Measurements from ENCODE around the gene CRYM.
"Not testable (repeated sequence)": the region's sequence is repeated elsewhere in the genome, so short reads cannot be mapped to it uniquely, and the experiment has no call there.

CRYM gene

GRCh38 chr16:21277927-21278706 lies at the start of gene CRYM:
CRYM (minus strand) TSS chr16:21278290; CDS start chr16:21278251, 39 bp downstream.
- peak; percentile 77 for DNase-seq

GRCh38 chr16:21327046-21327445 lies 49.0 kb upstream of the CRYM start:
- DNase-seq, result no peak

DNA sequence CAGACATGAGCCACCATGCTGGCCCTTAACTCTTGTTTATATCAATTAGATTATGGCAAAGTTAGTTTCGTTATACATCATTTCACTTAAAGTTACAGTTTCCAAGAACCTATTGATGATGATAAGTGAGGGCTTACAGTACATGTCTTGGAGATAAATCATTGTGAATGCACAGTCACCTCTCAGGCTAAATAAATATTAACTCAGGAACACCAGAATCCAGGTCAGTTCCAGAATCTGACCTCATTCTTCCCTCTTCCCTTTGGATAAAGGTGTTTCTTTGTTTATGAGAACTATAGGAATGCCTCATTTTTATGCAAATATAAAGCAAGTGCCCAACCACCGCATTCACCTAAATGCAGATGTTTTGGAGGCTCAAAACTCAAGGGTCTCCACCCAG lies 48.4 kb upstream of the CRYM start:
- DNase-seq, result no peak

GRCh38 chr16:21324267-21324666 lies 46.2 kb upstream of the CRYM start:
- DNase-seq, result no peak

DNA sequence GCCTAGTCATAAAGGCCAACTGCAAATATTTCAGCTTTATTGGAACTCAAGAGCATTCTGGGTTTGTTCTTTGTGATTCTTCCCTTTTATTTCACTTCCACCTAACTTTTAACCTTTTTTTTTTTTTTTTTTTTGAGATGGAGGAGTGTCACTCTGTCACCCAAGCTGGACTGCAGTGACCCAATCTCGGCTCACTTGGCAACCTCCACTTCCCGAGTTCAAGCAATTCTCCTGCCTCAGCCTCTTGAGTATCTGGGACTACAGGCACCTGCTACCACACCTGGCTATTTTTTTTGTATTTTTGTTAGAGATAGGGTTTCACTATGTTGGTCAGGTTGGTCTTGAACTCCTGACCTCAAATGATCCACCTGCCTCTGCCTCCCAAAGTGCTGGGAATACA lies 44.2 kb upstream of the CRYM start:
- not testable (repeated sequence) for DNase-seq

GRCh38 chr16:21321736-21322135 lies 43.6 kb upstream of the CRYM start:
- no peak for DNase-seq

DNA sequence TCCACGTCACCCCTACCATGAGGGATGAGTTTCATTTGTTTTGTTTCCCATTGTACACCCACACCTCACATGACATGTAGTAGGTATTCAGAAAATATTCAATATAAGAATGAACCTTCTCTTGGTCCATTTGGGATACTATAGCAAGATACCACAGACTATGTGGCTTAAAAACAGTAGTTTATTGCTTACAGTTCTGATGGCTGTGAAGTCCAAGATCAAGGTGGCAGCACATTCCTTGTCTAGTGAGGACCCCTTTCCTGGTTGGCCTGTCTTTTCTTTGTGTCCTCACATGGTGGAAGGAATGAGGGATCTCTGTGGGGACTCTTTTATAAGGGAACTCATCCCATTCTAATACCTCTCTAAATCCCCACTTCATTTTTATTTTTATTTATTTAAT lies 36.2 kb upstream of the CRYM start:
- no peak for DNase-seq

DNA sequence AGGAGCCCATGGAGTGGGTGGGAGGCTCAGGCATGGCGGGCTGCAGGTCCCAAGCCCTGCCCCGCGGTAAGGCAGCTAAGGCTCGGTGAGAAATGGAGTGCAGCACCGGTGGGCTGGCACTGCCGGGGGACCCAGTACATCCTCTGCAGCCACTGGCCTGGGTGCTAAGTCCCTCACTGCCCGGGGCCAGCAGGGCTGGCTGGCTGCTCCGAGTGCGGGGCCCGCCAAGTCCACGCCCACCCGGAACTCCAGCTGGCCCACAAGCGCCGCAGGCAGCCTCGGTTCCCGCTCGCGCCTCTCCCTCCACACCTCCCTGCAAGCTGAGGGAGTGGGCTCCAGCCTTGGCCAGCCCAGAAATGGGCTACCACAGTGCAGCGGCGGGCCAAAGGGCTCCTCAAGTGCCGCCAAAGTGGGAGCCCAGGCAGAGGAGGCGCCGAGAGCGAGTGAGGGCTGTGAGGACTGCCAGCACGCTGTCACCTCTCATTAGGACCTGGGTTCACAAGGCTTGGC lies 34.8 kb upstream of the CRYM start:
- DNase-seq, result not testable (repeated sequence)

- not testable (repeated sequence) for DNase-seq
These were observed 34.0 kb upstream of the CRYM start for GRCh38 chr16:21312046-21312445.

DNA sequence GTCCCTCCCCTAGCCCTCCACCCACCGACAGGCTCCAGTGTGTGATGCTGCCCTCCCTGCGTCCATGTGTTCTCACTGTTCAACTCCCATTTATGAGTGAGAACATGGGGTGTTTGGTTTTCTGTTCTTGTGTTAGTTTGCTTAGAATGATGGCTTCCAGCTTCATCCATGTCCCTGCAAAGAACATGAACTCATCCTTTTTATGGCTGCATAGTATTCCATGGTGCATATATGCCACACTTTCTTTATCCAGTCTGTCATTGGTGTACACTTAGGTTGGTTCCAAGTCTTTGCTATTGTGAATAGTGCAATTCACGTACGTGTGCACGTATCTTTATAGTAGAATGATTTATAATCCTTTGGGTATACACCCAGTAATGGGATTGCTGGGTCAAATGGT lies 28.6 kb upstream of the CRYM start:
- DNase-seq, result not testable (repeated sequence)

GRCh38 chr16:21302898-21303528 lies 24.9 kb upstream of the CRYM start:
- no peak for DNase-seq

DNA sequence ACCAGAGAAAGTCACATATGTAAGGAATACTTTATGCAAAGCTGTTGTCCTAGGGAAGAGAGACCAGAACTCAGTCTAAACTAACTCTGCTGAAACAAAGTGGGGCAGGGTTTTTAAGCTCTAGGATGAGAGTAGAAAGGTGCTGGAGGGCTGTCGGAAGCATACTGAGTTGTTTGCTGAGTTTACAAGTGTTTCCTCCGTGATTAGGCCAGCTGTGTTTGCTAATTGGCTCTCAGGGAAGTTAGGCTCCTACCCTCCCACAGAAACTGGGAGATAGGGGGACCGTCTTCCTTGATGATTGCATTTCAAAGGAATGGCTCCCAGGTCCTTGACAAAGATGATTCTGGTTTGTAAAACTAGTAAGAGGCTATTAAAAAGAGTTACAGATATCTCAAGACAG lies 24.4 kb upstream of the CRYM start:
- DNase-seq, result no peak

GRCh38 chr16:21301895-21302291 lies 23.8 kb upstream of the CRYM start:
- DNase-seq, result no peak

DNA sequence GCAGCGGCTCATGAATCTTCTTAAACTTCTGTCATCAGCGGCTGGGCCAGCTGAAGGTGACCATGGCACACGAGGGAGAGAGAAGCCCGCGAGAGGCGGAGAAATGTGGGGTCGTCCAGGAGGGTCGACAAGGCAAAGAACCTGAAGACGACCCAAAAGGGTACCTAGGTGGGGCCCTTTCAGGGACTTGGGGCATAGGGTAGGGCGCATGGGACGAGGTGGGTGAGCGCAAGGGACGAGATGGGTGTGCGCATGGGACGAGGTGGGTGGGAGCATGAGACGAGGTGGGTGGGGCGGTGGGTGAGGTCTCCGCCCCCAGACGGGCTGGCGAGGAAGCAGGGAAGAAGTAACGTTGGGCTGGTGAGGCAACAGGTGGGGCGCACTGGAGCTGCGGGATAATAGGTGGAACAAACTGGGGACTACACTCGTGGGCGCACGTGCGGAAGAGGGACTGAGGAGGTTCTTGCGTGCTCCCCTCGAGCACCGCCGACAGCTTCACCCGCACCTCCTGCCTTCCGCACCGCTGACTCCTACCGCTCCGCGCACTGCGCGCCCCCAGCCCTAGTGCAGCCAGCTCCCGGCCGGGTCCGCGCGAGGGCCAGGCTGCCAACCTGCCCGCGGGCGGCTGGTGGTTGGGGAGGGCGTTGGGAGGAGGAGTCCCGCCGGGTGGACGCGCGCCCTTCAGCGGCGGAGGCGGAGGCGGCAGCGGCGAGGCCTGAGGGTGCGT lies 23.2 kb upstream of the CRYM start:
- DNase-seq, result peak; percentile 73

- DNase-seq, result peak; percentile 75
These were observed 22.4 kb upstream of the CRYM start for GRCh38 chr16:21300309-21301167.

DNA sequence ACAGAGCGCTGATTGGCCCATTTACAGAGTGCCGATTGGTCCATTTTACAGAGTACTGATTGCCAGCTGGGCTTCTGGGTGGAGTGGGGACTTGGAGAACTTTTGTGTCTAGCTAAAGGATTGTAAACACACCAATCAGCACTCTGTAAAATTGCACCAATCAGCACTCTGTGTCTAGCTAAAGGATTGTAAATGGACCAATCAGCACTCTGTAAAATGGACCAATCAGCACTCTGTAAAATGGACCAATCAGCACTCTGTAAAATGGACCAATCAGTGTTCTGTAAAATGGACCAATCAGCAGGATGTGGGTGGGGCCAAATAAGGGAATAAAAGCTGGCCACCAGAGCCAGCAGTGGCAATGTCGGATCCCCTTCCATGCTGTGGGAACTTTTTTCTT lies 11.7 kb upstream of the CRYM start:
- DNase-seq, result not testable (repeated sequence)

DNA sequence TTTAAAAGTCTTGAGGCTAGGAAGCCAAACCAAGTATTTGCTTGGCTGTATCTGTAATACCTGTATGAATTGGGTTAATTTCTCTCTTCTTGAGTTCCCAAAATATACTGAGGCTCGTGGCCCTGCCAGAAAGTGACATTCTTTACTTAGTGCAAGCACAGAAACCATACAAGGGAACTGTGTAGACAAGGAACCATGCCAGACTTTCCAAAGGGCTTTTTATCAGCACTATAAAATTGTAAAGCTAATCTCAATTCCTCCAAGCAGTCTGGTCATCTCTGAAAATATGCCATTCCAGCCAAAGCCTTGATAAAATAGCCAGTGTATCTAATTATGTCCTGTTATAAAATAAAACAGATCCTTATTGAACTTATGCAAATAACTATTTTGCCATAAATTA lies 7.2 kb upstream of the CRYM start:
- no peak for DNase-seq

DNA sequence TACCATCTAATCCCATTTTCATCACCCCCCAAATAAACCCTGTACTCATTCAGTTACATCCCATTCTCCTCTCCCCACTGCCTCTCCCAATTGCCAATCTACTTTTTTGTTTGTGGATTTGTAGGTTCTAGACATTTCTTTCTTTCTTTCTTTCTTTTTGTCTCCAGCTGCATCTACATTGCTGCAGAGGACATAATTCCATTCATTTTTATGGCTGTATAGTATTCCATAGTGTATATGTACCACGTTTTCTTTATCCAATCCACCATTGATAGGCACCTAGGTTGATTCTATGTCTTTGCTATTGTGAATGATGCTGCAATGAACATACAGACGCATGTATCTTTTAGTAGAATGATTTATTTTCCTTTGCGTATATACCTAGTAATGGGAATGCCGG lies 6.3 kb upstream of the CRYM start:
- no peak for DNase-seq

GRCh38 chr16:21283521-21284289 lies 5.6 kb upstream of the CRYM start:
- DNase-seq, result no peak

DNA sequence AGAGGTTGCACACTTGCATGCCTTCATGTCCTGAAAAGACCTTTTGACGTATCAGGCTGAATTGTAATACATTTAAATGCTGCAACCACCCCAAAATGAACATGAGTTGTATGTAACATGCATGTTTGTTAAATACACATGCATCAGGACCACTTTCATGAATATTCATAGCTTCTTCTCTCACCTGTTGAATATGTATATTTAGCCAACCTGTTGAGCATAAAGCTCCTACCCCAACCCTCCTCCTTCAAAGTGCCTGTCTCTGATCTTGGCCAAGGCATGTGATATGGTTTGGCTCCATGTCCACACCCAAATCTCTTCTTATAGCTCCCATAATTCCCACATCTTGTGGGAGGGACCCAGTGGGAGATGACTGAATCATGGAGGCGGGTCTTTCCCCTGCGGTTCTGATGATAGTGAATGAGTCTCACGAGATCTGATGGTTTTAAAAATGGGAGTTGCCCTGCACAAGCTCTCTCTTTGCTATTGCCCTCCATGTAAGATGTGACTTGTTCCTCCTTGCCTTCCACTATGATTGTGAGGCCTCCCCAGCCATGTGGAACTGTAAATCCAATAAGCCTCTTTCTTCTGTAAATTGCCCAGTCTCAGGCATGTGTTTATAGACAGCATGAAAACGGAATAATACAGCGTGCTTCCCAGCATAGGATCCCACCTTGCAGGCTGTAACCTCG lies 3.8 kb upstream of the CRYM start:
- DNase-seq, result no peak

DNA sequence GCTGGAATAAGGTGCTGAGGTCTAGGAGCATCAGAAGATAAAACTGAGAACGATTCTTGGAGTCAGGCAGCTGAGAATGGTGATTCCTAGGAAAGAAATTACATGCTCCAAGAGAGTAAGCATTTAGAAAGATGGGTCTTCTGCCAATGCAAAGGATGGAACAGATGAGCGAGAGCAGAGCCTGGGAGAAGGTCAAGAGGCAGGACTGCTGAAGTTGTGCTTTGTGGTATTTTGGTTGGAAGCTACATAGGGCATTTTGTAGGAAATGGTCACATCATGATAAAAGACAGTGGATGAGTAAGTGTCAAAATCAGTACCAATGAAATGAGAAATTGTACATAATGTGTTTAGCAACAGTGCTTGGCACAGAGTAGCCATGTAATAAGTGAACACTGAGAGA lies 1.4 kb upstream of the CRYM start:
- DNase-seq, result no peak
